T47D (cell line): ENCODE results near the gene TMEM52.
"Not testable (repeated sequence)": the region's sequence is repeated elsewhere in the genome, so short reads cannot be mapped to it uniquely, and the experiment has no call there.

ENCODE experiments used
- DNase-seq, 2 experiments: peaks; one replicate each; pipeline versions ENCODE4 v3.0.0 to v3.0.0-alpha.2; 2011 to 2012; ENCODE audit warnings: low read depth in 1 of 2, low spot score in 1 of 2
- JUND ChIP-seq: IDR thresholded peaks from 2 replicates; pipeline ENCODE4 v1.6.1; 2012; ENCODE audit warnings: low read depth
- in situ Hi-C: cut with HindIII; loops from 2 replicates; pipeline ENCODE4 v1.10.0; 2016; ENCODE audit warnings: low sequenced_read_pairs, low pct_unique_long_range_greater_than_20kb

Gene TMEM52

GRCh38 chr1:1941868-1942752, 23.0 kb upstream of the TMEM52 start:
- no peak for DNase-seq
- no peak for TF ChIP-seq JUND
- in situ Hi-C loops, result no loop called here

- in situ Hi-C loops, result no loop called here
- TF ChIP-seq JUND, result no peak
- no peak for DNase-seq
Observed at GRCh38 chr1:1941211-1941841, 22.2 kb upstream of the TMEM52 start.

GRCh38 chr1:1940123-1940425, 21.0 kb upstream of the TMEM52 start:
- in situ Hi-C loops, result no loop called here
- no peak for DNase-seq

GRCh38 chr1:1939296-1940122, 20.4 kb upstream of the TMEM52 start:
- TF ChIP-seq JUND, result no peak
- DNase-seq, result no peak
- in situ Hi-C loops, result no loop called here

More at GRCh38 chr1:1940123-1940425, 21.0 kb upstream of the TMEM52 start:
- TF ChIP-seq JUND, result no peak

GRCh38 chr1:1938613-1939295, 19.7 kb upstream of the TMEM52 start:
- TF ChIP-seq JUND, result no peak
- DNase-seq, result no peak
- in situ Hi-C loops, result no loop called here

- in situ Hi-C loops, result no loop called here
- no peak for TF ChIP-seq JUND
- no peak for DNase-seq
Observed at GRCh38 chr1:1938276-1938573, 19.1 kb upstream of the TMEM52 start.

- no peak for TF ChIP-seq JUND
- in situ Hi-C loops, result no loop called here
- no peak for DNase-seq
Observed at GRCh38 chr1:1937549-1938275, 18.6 kb upstream of the TMEM52 start.

- in situ Hi-C loops, result no loop called here
Observed at GRCh38 chr1:1937061-1937460, 18.0 kb upstream of the TMEM52 start.

GRCh38 chr1:1934848-1935247, 15.8 kb upstream of the TMEM52 start:
- in situ Hi-C loops, DNase-seq: not testable (repeated sequence)

More at GRCh38 chr1:1937061-1937460, 18.0 kb upstream of the TMEM52 start:
- TF ChIP-seq JUND, result no peak
- no peak for DNase-seq

GRCh38 chr1:1929639-1930545, 10.8 kb upstream of the TMEM52 start:
- in situ Hi-C loops, result no loop called here
- no peak for DNase-seq
- no peak for TF ChIP-seq JUND

GRCh38 chr1:1929102-1929638, 10.1 kb upstream of the TMEM52 start:
- no peak for TF ChIP-seq JUND
- in situ Hi-C loops, result no loop called here
- DNase-seq, result no peak
